ENCODE results near the gene HOXA7.

The HOXA7 gene

GRCh38 chr7:27198871-27199801 lies 42.7 kb upstream of the HOXA7 start (continued):
- TF ChIP-seq ZNF785 (tag by site-specific recombination; IDR thresholded peaks at IDR 0.05) (no peak), HIC1 (tag by site-specific recombination; IDR thresholded peaks at IDR 0.05) (no peak), ZNF580 (tag by site-specific recombination; IDR thresholded peaks at IDR 0.05) (no peak), PRDM6 (tag by site-specific recombination; IDR thresholded peaks at IDR 0.05) (no peak), ZNF600 (tag by site-specific recombination; IDR thresholded peaks at IDR 0.05) (peak; percentile 56; the same call in 1 of the 2 replicates), BCL11A (tag by site-specific recombination; IDR thresholded peaks at IDR 0.05; ENCODE audit: low read depth) (no peak), ZBTB20 (tag by site-specific recombination; IDR thresholded peaks at IDR 0.05) (peak; percentile 86; the same call in 1 of the 2 replicates), ZSCAN5A (tag by site-specific recombination; IDR thresholded peaks at IDR 0.05) (no peak), ZBTB48 (tag by site-specific recombination; IDR thresholded peaks at IDR 0.05) (peak; percentile 75), ZXDB (tag by site-specific recombination; IDR thresholded peaks at IDR 0.05) (no peak), ZNF645 (tag by site-specific recombination; IDR thresholded peaks at IDR 0.05) (no peak), ZNF140 (tag by site-specific recombination; IDR thresholded peaks at IDR 0.05) (no peak), ZNF132 (tag by site-specific recombination; IDR thresholded peaks at IDR 0.05; ENCODE audit: borderline replicate concordance) (no peak), MZF1 (tag by site-specific recombination; IDR thresholded peaks at IDR 0.05; ENCODE audit: borderline replicate concordance) (no peak), ZNF362 (tag by site-specific recombination; IDR thresholded peaks at IDR 0.05) (no peak), ZNF398 (tag by site-specific recombination; IDR thresholded peaks at IDR 0.05) (no peak), ZNF530 (tag by site-specific recombination; IDR thresholded peaks at IDR 0.05; ENCODE audit: low read depth) (no peak), ZBTB26 (tag by site-specific recombination; optimal IDR thresholded peaks at IDR 0.05) (peak; percentile 81), RBAK (tag by site-specific recombination; IDR thresholded peaks at IDR 0.05) (no peak), SP3 (tag by site-specific recombination; IDR thresholded peaks at IDR 0.05) (0 out of 2 replicates have a peak, but pooled peaks have one; percentile 4), ZBTB6 (tag by site-specific recombination; IDR thresholded peaks at IDR 0.05) (no peak), HOXC10 (CRISPR knock-in tag; IDR thresholded peaks at IDR 0.05) (no peak), GLIS2 (tag by site-specific recombination; IDR thresholded peaks at IDR 0.05) (0 out of 2 replicates have a peak, but pooled peaks have one; percentile 12), ZNF76 (tag by site-specific recombination; IDR thresholded peaks at IDR 0.05; ENCODE audit: borderline replicate concordance, low read depth) (0 out of 2 replicates have a peak, but pooled peaks have one; percentile 26), ZNF677 (tag by site-specific recombination; IDR thresholded peaks at IDR 0.05) (0 out of 2 replicates have a peak, but pooled peaks have one; percentile 6), ZNF335 (tag by site-specific recombination; conservative IDR thresholded peaks at IDR 0.05) (peak; percentile 82)
